Measurements from ENCODE around the gene EPHA1.

Gene EPHA1

GRCh38 chr7:143397710-143398530, 10.7 kb downstream of the EPHA1 start:
- Histone ChIP-seq H3K27ac (no peak overlapping the region), H3K36me3 (no peaks in the 10 kb centered on the region), H3K9me3 (ENCODE audit: severe bottlenecking) (no peaks in the 10 kb centered on the region), H3K27me3 (ENCODE audit: insufficient read depth, low read depth, severe bottlenecking) (no peaks in the 10 kb centered on the region), H3K4me3 (ENCODE audit: low read depth, low read length) (no peak overlapping the region)
- no peak for DNase-seq
- no peak for TF ChIP-seq CTCF (IDR thresholded peaks at IDR 0.05; ENCODE audit: low read depth, low read length)

- TF ChIP-seq CTCF (IDR thresholded peaks at IDR 0.05; ENCODE audit: low read depth, low read length): no peak
- no peak overlapping the region for H3K4me3 ChIP-seq (ENCODE audit: low read depth, low read length)
- no peak for DNase-seq
- no peak overlapping the region for H3K27ac ChIP-seq
- H3K27me3 ChIP-seq (ENCODE audit: insufficient read depth, low read depth, severe bottlenecking): no peaks in the 10 kb centered on the region
- no peaks in the 10 kb centered on the region for H3K9me3 ChIP-seq (ENCODE audit: severe bottlenecking)
- no peaks in the 10 kb centered on the region for H3K36me3 ChIP-seq
Measured at GRCh38 chr7:143396625-143397556, 11.8 kb downstream of the EPHA1 start.

GRCh38 chr7:143396182-143396581, 12.5 kb downstream of the EPHA1 start:
- no peak for DNase-seq
- no peak overlapping the region for H3K27ac ChIP-seq
- H3K9me3 ChIP-seq (ENCODE audit: severe bottlenecking): no peaks in the 10 kb centered on the region
- no peak for TF ChIP-seq CTCF (IDR thresholded peaks at IDR 0.05; ENCODE audit: low read depth, low read length)
- no peaks in the 10 kb centered on the region for H3K27me3 ChIP-seq (ENCODE audit: insufficient read depth, low read depth, severe bottlenecking)
- H3K4me3 ChIP-seq (ENCODE audit: low read depth, low read length): no peak overlapping the region
- no peaks in the 10 kb centered on the region for H3K36me3 ChIP-seq

- no peak for DNase-seq
- 0 out of 2 replicates have a peak, but pooled peaks have one; percentile 15 for TF ChIP-seq CTCF (IDR thresholded peaks at IDR 0.05; ENCODE audit: low read depth, low read length)
Measured at GRCh38 chr7:143395187-143396149, 13.2 kb downstream of the EPHA1 start.

GRCh38 chr7:143394777-143395176, 13.9 kb downstream of the EPHA1 start:
- DNase-seq: no peak
- no peaks in the 10 kb centered on the region for H3K27me3 ChIP-seq (ENCODE audit: insufficient read depth, low read depth, severe bottlenecking)
- peaks cover 5% of the 10 kb centered on the region for H3K36me3 ChIP-seq
- H3K4me3 ChIP-seq (ENCODE audit: low read depth, low read length): no peak overlapping the region
- H3K9me3 ChIP-seq (ENCODE audit: severe bottlenecking): no peaks in the 10 kb centered on the region
- H3K27ac ChIP-seq: no peak overlapping the region
- no peak for TF ChIP-seq CTCF (IDR thresholded peaks at IDR 0.05; ENCODE audit: low read depth, low read length)

More at GRCh38 chr7:143395187-143396149, 13.2 kb downstream of the EPHA1 start:
- H3K4me3 ChIP-seq (ENCODE audit: low read depth, low read length): no peak overlapping the region
- H3K36me3 ChIP-seq: no peaks in the 10 kb centered on the region; the same call in none of the 2 replicates
- H3K27me3 ChIP-seq (ENCODE audit: insufficient read depth, low read depth, severe bottlenecking): no peaks in the 10 kb centered on the region
- H3K9me3 ChIP-seq (ENCODE audit: severe bottlenecking): no peaks in the 10 kb centered on the region
- H3K27ac ChIP-seq: no peak overlapping the region
